ENCODE data around the gene MRTFB.

DNA sequence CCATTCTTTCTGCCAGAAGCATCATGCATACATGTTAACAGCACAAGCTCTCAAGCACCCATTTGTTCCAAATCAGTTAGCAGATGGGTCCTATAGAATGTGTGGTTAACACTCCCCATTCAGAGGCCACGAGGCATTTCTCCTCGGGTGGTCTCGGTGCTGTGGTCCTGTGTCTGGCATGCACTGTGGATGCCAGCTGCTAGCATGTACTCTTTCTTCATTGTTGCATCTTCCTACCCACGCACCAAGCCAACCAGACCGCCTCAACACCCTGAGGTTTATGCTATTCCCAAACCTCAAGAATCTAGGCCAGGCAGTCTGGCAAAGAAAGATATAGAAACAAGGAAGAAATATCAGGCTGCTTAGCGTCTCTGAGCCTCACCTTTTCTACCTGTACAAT, 27.8 kb upstream of the MRTFB start:
- TF ChIP-seq, protein P1, sequence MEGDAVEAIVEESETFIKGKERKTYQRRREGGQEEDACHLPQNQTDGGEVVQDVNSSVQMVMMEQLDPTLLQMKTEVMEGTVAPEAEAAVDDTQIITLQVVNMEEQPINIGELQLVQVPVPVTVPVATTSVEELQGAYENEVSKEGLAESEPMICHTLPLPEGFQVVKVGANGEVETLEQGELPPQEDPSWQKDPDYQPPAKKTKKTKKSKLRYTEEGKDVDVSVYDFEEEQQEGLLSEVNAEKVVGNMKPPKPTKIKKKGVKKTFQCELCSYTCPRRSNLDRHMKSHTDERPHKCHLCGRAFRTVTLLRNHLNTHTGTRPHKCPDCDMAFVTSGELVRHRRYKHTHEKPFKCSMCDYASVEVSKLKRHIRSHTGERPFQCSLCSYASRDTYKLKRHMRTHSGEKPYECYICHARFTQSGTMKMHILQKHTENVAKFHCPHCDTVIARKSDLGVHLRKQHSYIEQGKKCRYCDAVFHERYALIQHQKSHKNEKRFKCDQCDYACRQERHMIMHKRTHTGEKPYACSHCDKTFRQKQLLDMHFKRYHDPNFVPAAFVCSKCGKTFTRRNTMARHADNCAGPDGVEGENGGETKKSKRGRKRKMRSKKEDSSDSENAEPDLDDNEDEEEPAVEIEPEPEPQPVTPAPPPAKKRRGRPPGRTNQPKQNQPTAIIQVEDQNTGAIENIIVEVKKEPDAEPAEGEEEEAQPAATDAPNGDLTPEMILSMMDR (IDR thresholded peaks at IDR 0.05): no peak
- no peak for TF ChIP-seq POLR2AphosphoS5 (IDR thresholded peaks at IDR 0.05)
